ENCODE results near the gene BICDL2. TPM values are rescaled to one million over a fixed set of nuclear protein-coding genes. Genes with fewer than 3 reads are reported as not detected.

Gene BICDL2
- polyA plus RNA-seq, 3 donors = not detected

DNA sequence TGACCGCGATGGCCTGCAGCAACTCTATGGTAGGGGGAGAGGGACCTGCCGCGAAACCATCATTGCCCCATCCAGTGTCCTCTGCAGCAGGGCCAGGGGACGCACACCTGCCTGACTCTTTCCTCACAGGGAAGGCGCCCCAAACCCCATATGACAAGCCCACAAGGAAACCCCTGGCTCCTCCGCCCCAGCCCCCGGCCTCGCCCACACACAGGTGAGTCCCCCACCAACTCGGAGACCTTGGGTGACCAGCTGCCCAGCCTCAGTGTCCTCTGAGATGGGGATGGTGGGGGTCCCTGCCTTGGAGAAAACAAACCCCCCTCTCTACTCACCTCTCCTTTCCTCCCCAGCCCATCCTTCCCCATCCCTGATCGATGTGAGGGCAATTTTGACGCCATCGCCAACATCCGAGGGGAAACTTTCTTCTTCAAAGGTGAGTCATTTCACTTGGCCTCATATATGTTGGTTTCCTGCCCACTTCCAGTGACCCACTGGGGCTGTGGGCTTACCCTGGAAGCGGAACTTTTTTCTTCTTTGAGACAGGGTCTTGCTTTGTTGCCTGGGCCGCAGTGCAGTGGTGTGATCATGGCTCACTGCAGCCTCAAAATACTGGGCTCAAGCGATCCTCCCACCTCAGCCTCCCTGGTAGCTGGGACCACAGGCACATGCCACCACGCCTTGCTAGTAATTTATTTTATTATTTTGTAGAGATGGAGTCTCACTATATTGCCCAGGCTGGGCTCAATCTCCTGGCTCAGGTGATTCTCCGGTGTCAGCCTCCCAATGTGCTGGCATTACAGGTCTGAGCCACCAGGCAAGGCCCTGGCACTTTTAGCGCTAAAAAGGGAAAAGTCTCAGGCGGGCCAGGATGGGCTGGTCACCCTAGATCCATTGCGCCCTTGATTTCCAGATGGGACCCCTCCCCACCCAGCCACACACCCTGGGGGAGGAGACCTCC lies 20.7 kb upstream of the BICDL2 start:
- peaks cover 0 to 6% (median 3%) of the 10 kb centered on the region in 3 donors for H3K27me3 Mint-ChIP-seq (ENCODE audit: low read depth in 3 of 3)
- H3K4me2 ChIP-seq (replicated peaks; ENCODE audit: extremely low read depth, low read length, poor library complexity, severe bottlenecking) = peak overlapping the region; percentile 100

More for the DNA sequence above, 20.7 kb upstream of the BICDL2 start:
- H3K9me3 Mint-ChIP-seq = no peaks in the 10 kb centered on the region
- H3K4me1 Mint-ChIP-seq = peaks cover 61% of the 10 kb centered on the region
- Histone ChIP-seq H3K79me2 (ENCODE audit: insufficient read depth, low read length) (no peaks in the 10 kb centered on the region), H4K20me1 (ENCODE audit: insufficient read depth, low read length) (no peaks in the 10 kb centered on the region), H3K4me3 (replicated peaks in 1 of 3; ENCODE audit: low read depth in 2 of 3, low read length in 3 of 3) (peak overlapping the region in 1 of 3 experiments; percentile 88), H3K4me1 (ENCODE audit: control insufficient read depth in 1 of 2, insufficient read depth in 2 of 2, low read length in 2 of 2) (peaks cover 74 to 86% of the 10 kb centered on the region in 2 donors), H3K9ac (ENCODE audit: insufficient read depth, low read length, poor library complexity, severe bottlenecking) (no peak overlapping the region), H3K9me3 (replicated peaks in 1 of 2; ENCODE audit: control insufficient read depth in 1 of 2, insufficient read depth in 1 of 2, low read length in 2 of 2) (no peaks in the 10 kb centered on the region), H3K27ac (ENCODE audit: low read depth in 1 of 2, low read length in 2 of 2) (no peak overlapping the region), H2AFZ (ENCODE audit: insufficient read depth, low read depth, low read length, poor library complexity, severe bottlenecking) (no peak overlapping the region), H3K36me3 (replicated peaks in 1 of 2; ENCODE audit: control insufficient read depth in 1 of 2, insufficient read depth in 2 of 2, low read length in 2 of 2) (no peaks in the 10 kb centered on the region), H3K27me3 (ENCODE audit: control insufficient read depth in 2 of 2, insufficient read depth in 2 of 2, low read length in 2 of 2) (no peaks in the 10 kb centered on the region)
- peaks cover 11 to 24% of the 10 kb centered on the region in 2 donors for H3K36me3 Mint-ChIP-seq
- DNase-seq = no peak
- H3K4me3 Mint-ChIP-seq = no peak overlapping the region
- intact Hi-C loops (cut with micrococcal nuclease) = loop anchor here (2.0 to 5.0 kb wide), 2 partner anchors 70 to 71 kb away; no protein-coding TSS in a partner anchor
- peak overlapping the region in 3 of 7 donors; percentile 12 to 48 (median 13) for H3K27ac Mint-ChIP-seq
- WGBS (ENCODE audit: insufficient coverage) = 100% methylated on average over 1 of the region's 22 CpGs
- TF ChIP-seq, protein P1, sequence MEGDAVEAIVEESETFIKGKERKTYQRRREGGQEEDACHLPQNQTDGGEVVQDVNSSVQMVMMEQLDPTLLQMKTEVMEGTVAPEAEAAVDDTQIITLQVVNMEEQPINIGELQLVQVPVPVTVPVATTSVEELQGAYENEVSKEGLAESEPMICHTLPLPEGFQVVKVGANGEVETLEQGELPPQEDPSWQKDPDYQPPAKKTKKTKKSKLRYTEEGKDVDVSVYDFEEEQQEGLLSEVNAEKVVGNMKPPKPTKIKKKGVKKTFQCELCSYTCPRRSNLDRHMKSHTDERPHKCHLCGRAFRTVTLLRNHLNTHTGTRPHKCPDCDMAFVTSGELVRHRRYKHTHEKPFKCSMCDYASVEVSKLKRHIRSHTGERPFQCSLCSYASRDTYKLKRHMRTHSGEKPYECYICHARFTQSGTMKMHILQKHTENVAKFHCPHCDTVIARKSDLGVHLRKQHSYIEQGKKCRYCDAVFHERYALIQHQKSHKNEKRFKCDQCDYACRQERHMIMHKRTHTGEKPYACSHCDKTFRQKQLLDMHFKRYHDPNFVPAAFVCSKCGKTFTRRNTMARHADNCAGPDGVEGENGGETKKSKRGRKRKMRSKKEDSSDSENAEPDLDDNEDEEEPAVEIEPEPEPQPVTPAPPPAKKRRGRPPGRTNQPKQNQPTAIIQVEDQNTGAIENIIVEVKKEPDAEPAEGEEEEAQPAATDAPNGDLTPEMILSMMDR (IDR thresholded peaks at IDR 0.05) = no peak

Measured in CD14-positive monocyte (primary cell).